NCI-H1105 treated with DMSO at 0.1 percent for 48 hours (cell line): ENCODE data around the gene GPBP1L1.

Experiments
- DNase-seq: peaks from one replicate; lab custom pipeline; 2025; lab: John Stamatoyannopoulos, UW

The GPBP1L1 gene

DNA sequence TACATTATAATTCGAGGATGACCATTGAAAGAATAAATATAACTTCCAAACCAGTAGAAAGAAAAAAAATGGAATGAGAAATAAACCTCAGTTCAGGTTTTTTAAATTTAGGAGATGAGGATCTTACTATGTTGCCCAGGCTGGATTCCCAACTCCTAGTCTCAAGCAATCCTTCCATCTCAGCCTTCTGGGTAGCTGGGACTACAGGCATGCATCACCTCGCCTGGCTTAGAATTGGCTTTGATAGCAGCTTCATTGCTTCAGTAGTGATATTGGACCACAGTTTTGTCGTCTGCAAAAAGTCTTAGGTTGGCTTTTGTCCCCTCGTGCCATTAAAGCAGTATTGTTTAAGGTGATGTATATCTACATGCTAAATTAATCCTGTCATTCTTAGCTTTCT, 99.6 kb downstream of the GPBP1L1 start:
- DNase-seq: no peak

DNA sequence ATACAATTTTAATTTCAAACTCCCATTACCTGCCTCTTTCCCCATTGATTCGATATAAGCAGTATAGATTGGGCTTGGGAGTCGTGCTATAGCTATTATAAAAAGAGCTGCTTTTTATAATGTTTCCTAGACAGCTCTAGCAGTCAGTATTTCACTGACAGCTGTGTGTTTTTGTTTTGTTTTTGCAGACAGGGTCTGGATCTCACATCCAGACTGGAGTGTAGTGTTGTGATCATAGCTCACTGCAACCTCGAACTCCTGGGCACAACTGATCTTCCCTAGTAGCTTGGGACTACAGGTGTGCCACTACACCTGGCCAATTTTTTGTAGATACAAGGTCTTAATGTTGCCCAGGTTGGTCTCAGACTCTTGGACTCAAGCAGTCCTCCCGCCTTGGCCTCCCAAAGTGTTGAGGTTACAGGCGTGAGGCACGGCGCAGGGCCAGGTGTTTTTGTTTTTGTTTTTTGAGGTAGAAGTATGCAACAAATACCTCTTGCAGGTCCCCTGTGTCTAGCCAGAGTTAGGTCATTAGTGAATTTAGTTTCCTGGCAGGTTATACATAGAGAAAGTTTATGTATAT, 100.7 kb downstream of the GPBP1L1 start:
- DNase-seq: no peak

DNA sequence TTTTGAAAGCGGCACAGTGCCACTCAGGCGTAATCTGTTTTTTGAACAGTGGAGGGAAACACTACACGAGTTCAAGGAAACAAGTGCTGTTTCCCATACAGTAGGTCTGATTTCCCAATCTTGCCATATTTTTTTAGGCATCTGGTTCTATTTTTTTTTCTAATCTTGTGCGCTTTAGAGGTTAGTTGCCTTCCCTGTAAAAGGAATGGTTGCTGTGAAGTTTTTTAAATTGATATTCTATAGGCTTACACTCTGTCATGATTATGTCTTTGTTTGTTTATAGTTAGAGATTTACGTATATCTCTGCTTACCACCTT, 101.3 kb downstream of the GPBP1L1 start:
- DNase-seq: no peak

DNA sequence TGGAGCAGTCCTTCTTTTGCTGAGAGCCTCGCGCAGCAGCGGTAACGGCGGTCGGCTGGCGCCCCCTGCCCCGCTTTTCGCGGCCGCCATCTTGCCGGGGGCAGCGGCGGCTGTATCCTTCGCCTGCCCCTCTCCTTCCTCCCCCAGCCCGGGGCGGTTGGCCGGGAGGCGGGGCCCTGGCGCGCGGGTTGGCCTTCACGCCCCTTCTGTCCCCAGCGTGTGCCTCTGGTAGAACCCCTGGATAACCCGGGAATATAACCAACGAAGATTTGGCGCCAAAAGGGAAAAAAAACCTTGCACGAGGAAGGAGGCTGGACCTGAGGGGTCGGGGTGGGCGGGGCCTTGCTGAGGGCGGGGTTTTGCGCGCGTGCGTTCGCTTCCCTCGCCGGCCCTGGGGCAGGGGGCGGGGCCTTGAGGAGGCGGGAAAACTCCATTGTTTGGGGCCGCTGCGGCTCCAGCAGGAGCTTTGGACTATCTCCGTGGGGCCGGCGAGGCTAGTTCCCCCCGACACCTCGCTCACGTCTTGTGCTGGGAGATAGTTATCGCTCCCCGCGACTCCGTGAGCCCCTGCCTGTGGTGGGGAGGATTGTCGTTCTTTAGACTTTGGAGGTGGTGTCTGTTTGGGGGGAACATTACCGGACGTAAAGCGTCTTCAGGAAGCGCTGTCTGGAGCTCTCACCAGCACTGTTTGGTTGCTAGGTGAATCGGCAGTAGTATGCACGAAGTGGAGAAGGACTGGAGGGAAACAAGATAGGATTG, 101.8 kb downstream of the GPBP1L1 start:
- peak; percentile 88 for DNase-seq

DNA sequence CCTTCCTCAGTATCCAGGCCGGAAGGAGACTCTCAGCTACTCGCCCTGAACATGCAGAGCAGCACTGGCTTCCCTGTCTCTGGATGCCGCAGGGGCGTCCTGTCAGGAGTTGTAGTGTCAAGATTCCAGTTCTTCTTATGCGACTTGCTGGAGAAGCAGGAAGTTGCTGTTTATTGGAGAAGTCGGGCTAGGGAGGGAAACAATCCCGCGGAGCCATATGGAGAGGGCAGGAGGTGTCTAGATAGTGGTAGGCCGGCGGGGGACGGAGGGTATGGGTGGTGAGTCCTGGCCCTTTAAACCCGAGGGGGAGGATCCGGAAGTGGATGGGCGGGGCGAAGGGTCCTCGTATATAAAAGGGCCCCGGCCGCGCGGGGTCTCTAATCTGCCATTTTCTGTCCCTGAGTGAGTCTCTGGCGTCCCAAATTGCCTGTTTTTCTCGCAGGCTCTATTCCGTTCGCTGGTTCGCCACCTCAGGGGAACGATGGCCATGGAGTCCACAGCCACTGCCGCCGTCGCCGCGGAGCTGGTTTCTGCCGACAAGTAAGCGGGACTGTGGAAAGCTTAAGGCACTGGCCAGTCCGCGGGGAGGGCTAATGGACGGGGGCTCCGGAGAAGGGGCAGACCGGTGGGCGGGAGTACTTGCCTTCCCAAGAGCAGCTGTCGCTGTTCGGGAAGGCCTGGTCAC, 102.5 kb downstream of the GPBP1L1 start, which contains the start of gene NASP:
Gene NASP, plus strand, starts transcription at position 376 of the 685 bp plus-strand sequence. Its CDS starts 106 bp downstream, at position 482.
- peak; percentile 74 for DNase-seq

DNA sequence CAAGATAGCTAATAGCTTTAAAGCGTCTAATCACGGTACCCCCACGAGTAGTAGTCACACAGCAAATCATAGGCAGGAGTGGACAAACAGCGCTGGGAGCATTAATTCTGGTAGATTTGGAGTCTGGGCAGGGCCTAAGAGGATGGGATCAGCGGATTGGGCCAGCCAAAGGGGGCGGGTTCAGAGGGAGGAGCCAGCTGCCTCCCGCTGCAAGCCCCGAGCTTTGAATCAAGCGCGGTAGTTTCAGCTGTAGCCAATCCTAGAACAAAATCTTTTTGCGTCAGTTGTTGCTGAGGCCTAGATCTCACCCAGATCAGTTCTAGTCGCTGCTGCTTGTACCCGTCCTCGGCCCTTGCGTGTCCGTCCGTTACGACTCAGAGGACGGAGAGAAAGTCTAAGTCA, 103.1 kb downstream of the GPBP1L1 start:
- DNase-seq: peak; percentile 97
